Measurements from ENCODE around the gene GSTO2.

Gene GSTO2

GRCh38 chr10:104286939-104287338, 18.0 kb downstream of the GSTO2 start:
- DNase-seq, result no peak

GRCh38 chr10:104288355-104288754, 19.4 kb downstream of the GSTO2 start:
- DNase-seq, result no peak

GRCh38 chr10:104291439-104291951, 22.5 kb downstream of the GSTO2 start:
- peak; percentile 12 for DNase-seq

- DNase-seq, result no peak
These were observed 24.0 kb downstream of the GSTO2 start for GRCh38 chr10:104293011-104293410.

- DNase-seq, result no peak
These were observed 24.9 kb downstream of the GSTO2 start for GRCh38 chr10:104293781-104294321.

- DNase-seq, result no peak
These were observed 27.9 kb downstream of the GSTO2 start for GRCh38 chr10:104296687-104297436.

- DNase-seq, result no peak
These were observed 29.0 kb downstream of the GSTO2 start for GRCh38 chr10:104297697-104298660.

- no peak for DNase-seq
These were observed 30.3 kb downstream of the GSTO2 start for GRCh38 chr10:104299031-104299904.

GRCh38 chr10:104300002-104300735, 31.2 kb downstream of the GSTO2 start:
- DNase-seq, result no peak

GRCh38 chr10:104300736-104301292, 31.8 kb downstream of the GSTO2 start:
- DNase-seq, result peak; percentile 18

GRCh38 chr10:104301907-104302690, 33.1 kb downstream of the GSTO2 start:
- no peak for DNase-seq

- no peak for DNase-seq
These were observed 34.8 kb downstream of the GSTO2 start for GRCh38 chr10:104303594-104304355.

GRCh38 chr10:104304356-104304745, 35.4 kb downstream of the GSTO2 start:
- no peak for DNase-seq

GRCh38 chr10:104304927-104305326, 35.9 kb downstream of the GSTO2 start:
- no peak for DNase-seq

GRCh38 chr10:104306897-104307296, 37.9 kb downstream of the GSTO2 start:
- DNase-seq, result no peak

- DNase-seq, result no peak
These were observed 38.8 kb downstream of the GSTO2 start for GRCh38 chr10:104307576-104308438.

GRCh38 chr10:104308439-104308903, 39.5 kb downstream of the GSTO2 start:
- DNase-seq, result no peak

Measured in DMS79 treated with DMSO at 0.1 percent for 48 hours (cell line).